Transverse colon (tissue), 4 donors: ENCODE data around the gene ADAMTS16.

Experiments used
- POLR2A ChIP-seq: fragments of 450-650 bp; IDR thresholded peaks from one replicate; pipeline ENCODE4 v1.6.1; 2016; ENCODE audit warnings: antibody characterized with exemption, mild to moderate bottlenecking, moderate library complexity
- POLR2AphosphoS5 ChIP-seq, 3 donors: sonication (generic); formaldehyde crosslinking; IDR thresholded peaks; one replicate each; pipeline ENCODE4 v1.6.1; 2016; ENCODE audit warnings: antibody characterized with exemption in 3 of 3
- TF ChIP-seq, protein P1 (sequence below), 5 experiments: fragments of 200-600 bp in 3 of 5; fragments of 450-650 bp in 2 of 5; sonication (generic) in 3 of 5; IDR thresholded peaks; 1 replicate in 2 of 5; 2 replicates in 3 of 5; pipeline ENCODE4 v1.5.1; 2016 to 2017; ENCODE audit warnings: antibody characterized with exemption in 5 of 5, inconsistent platforms in 3 of 5, mild to moderate bottlenecking in 2 of 5, moderate library complexity in 1 of 5

GRCh38 chr5:5154733-5155132, 14.6 kb downstream of the ADAMTS16 start:
- TF ChIP-seq, protein P1, sequence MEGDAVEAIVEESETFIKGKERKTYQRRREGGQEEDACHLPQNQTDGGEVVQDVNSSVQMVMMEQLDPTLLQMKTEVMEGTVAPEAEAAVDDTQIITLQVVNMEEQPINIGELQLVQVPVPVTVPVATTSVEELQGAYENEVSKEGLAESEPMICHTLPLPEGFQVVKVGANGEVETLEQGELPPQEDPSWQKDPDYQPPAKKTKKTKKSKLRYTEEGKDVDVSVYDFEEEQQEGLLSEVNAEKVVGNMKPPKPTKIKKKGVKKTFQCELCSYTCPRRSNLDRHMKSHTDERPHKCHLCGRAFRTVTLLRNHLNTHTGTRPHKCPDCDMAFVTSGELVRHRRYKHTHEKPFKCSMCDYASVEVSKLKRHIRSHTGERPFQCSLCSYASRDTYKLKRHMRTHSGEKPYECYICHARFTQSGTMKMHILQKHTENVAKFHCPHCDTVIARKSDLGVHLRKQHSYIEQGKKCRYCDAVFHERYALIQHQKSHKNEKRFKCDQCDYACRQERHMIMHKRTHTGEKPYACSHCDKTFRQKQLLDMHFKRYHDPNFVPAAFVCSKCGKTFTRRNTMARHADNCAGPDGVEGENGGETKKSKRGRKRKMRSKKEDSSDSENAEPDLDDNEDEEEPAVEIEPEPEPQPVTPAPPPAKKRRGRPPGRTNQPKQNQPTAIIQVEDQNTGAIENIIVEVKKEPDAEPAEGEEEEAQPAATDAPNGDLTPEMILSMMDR (IDR thresholded peaks at IDR 0.05): no peak
- TF ChIP-seq POLR2A: no peak
- TF ChIP-seq POLR2AphosphoS5 (IDR thresholded peaks at IDR 0.05): no peak
